ENCODE measurements around the gene TFDP2.

DNA sequence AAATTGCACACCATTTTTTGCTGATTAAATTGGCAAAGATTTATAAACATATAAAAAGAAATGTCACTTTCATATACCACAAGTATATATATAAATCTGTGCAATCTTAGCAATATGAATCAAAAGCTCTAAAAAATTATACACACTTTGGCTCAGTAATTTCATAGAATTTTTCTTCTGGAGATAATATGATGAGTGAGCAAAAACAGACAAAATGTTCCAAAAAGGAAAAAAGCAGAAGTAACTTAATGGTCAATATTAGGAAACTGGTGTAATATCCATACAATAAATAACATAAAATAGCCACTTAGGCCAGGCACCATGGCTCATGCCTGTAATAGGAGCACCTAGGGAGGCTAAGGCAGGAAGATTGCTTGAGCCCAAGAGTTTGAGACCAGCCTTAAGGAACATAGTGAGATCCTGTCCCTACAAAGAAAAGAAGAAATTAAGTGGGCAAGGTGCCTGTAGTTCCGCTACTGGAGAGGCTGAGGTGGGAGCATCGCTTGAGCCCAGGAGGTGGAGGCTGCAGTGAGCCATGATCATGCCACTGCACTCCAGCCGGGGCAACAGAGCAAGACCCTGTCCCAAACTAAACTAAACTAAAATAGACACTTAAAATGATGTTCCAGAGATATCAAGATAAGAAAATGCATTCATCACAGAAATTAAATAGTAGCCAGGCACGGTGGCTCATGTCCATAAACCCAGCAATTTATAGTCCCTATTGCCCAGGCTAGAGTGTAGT is 52.1 kb downstream of the TFDP2 start:
- TF ChIP-seq, protein P1, sequence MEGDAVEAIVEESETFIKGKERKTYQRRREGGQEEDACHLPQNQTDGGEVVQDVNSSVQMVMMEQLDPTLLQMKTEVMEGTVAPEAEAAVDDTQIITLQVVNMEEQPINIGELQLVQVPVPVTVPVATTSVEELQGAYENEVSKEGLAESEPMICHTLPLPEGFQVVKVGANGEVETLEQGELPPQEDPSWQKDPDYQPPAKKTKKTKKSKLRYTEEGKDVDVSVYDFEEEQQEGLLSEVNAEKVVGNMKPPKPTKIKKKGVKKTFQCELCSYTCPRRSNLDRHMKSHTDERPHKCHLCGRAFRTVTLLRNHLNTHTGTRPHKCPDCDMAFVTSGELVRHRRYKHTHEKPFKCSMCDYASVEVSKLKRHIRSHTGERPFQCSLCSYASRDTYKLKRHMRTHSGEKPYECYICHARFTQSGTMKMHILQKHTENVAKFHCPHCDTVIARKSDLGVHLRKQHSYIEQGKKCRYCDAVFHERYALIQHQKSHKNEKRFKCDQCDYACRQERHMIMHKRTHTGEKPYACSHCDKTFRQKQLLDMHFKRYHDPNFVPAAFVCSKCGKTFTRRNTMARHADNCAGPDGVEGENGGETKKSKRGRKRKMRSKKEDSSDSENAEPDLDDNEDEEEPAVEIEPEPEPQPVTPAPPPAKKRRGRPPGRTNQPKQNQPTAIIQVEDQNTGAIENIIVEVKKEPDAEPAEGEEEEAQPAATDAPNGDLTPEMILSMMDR (conservative IDR thresholded peaks at IDR 0.05) = no peak
- no peak for TF ChIP-seq EZH2 (IDR thresholded peaks at IDR 0.05; ENCODE audit: low read depth)
